IPS-NIHi7 (cell line): ENCODE data around the gene HID1.
"Not testable (repeated sequence)": the region's sequence is repeated elsewhere in the genome, so short reads cannot be mapped to it uniquely, and the experiment has no call there.

ENCODE experiments used
- DNase-seq: peaks from one replicate; pipeline ENCODE4 v3.0.0; 2012; ENCODE audit warnings: mixed read lengths; ENCODE audit errors: extremely low spot score

Gene HID1

GRCh38 chr17:74972107-74972972 lies at the start of gene HID1:
TSS of gene HID1 (minus strand) at chr17:74972759. CDS start at chr17:74972656, 103 bp downstream.
- peak; percentile 89 for DNase-seq

GRCh38 chr17:75020331-75021110 lies 48.0 kb upstream of the HID1 start:
- no peak for DNase-seq

GRCh38 chr17:75019710-75020109 lies 47.2 kb upstream of the HID1 start:
- DNase-seq: no peak

- DNase-seq: no peak
These were observed 46.6 kb upstream of the HID1 start for GRCh38 chr17:75019146-75019545.

GRCh38 chr17:75013092-75013559 lies 40.6 kb upstream of the HID1 start:
- no peak for DNase-seq

GRCh38 chr17:75012346-75013091 lies 40.0 kb upstream of the HID1 start, which contains the start of gene MRPL58:
TSS of gene MRPL58 (plus strand) at chr17:75012670. CDS start at chr17:75012687, 17 bp downstream.
- DNase-seq: peak; percentile 95

GRCh38 chr17:75012096-75012345 lies 39.5 kb upstream of the HID1 start:
- DNase-seq: no peak

- no peak for DNase-seq
These were observed 39.0 kb upstream of the HID1 start for GRCh38 chr17:75011401-75012095.

- peak; percentile 37 for DNase-seq
These were observed 38.3 kb upstream of the HID1 start for GRCh38 chr17:75010683-75011400.

GRCh38 chr17:75009139-75009724 lies 36.7 kb upstream of the HID1 start:
- no peak for DNase-seq

GRCh38 chr17:75008373-75008772 lies 35.8 kb upstream of the HID1 start:
- DNase-seq: no peak

- no peak for DNase-seq
These were observed 34.1 kb upstream of the HID1 start for GRCh38 chr17:75006653-75007052.

- DNase-seq: not testable (repeated sequence)
These were observed 33.5 kb upstream of the HID1 start for GRCh38 chr17:75006084-75006483.

GRCh38 chr17:75005291-75005690 lies 32.7 kb upstream of the HID1 start:
- DNase-seq: no peak

GRCh38 chr17:75004371-75004770 lies 31.8 kb upstream of the HID1 start:
- no peak for DNase-seq

- no peak for DNase-seq
These were observed 31.4 kb upstream of the HID1 start for GRCh38 chr17:75003957-75004355.

- DNase-seq: peak; percentile 47
These were observed 30.8 kb upstream of the HID1 start for GRCh38 chr17:75003070-75003956.

- no peak for DNase-seq
These were observed 29.6 kb upstream of the HID1 start for GRCh38 chr17:75001915-75002843.
